Measurements from ENCODE around the gene ANKRD6. TPM values are rescaled to one million over a fixed set of nuclear protein-coding genes. Genes with fewer than 3 reads are reported as not detected.

The ANKRD6 gene
- total RNA-seq, 1 experiment from 2014 or later = 5.6 TPM

DNA sequence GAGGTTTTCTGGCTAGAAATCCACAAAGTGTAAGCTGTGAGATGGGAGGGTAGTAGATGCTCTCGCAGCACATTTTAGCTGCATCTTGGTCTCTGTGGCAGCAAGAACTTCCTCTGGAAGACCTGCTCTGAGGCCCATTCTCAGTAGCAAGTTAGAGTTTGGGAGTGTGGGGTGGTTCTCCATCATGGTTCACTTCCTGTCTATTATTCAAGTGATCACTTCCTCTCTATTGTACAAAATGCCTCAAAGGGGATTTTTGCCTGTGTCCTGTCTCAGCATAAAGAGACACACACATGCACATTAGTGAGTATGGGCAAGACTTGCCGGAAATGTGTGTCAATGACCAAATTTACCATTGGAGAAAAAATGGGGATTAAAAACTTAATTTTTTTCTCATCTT, 163.1 kb downstream of the ANKRD6 start:
- Histone ChIP-seq H2BK20ac (ENCODE audit: low read depth, low read length, poor library complexity, severe bottlenecking) (no peak overlapping the region), H2BK12ac (ENCODE audit: insufficient read length, low read depth, low read length) (no peak overlapping the region), H2AK5ac (ENCODE audit: insufficient read length, low read length) (no peak overlapping the region), H3K4me2 (ENCODE audit: insufficient read depth, insufficient read length, low read length) (no peak overlapping the region), H3K9ac (ENCODE audit: extremely low read depth, insufficient read length, low read length) (no peak overlapping the region), H4K8ac (replicated peaks; ENCODE audit: insufficient read length, low read depth, low read length) (no peak overlapping the region), H3K23me2 (ENCODE audit: insufficient read length, low read depth, low read length, poor library complexity, severe bottlenecking) (no peaks in the 10 kb centered on the region), H3K79me1 (ENCODE audit: insufficient read depth, low read depth, low read length, poor library complexity, severe bottlenecking) (no peaks in the 10 kb centered on the region), H2BK5ac (ENCODE audit: insufficient read length, low read length) (no peak overlapping the region), H4K20me1 (ENCODE audit: control insufficient read depth, insufficient read depth, insufficient read length) (no peaks in the 10 kb centered on the region), H3K18ac (ENCODE audit: insufficient read length, low read depth, low read length) (no peak overlapping the region), H3K27me3 (ENCODE audit: insufficient read depth, low read length) (no peaks in the 10 kb centered on the region), H3T11ph (ENCODE audit: low read length) (no peak overlapping the region), H2BK15ac (ENCODE audit: low read depth, low read length) (no peak overlapping the region), H3K4me1 (ENCODE audit: insufficient read depth, low read length) (no peaks in the 10 kb centered on the region), H2BK120ac (ENCODE audit: low read depth, low read length, poor library complexity, severe bottlenecking) (no peak overlapping the region), H4K5ac (ENCODE audit: insufficient read length, low read depth, low read length) (no peak overlapping the region), H3K14ac (ENCODE audit: insufficient read depth, low read length) (no peak overlapping the region), H3K56ac (ENCODE audit: insufficient read length, low read depth, low read length) (no peak overlapping the region), H3K27ac (ENCODE audit: insufficient read length, low read depth, low read length) (no peak overlapping the region), H4K91ac (ENCODE audit: insufficient read length, low read depth, low read length) (no peak overlapping the region), H3K4ac (ENCODE audit: low read depth, low read length) (no peak overlapping the region), H3K9me3 (ENCODE audit: control insufficient read depth, low read depth, low read length) (no peaks in the 10 kb centered on the region), H3K23ac (ENCODE audit: insufficient read length, low read depth, low read length) (no peak overlapping the region), H2AFZ (ENCODE audit: low read length) (no peak overlapping the region), H3K79me2 (ENCODE audit: insufficient read depth, low read length) (no peaks in the 10 kb centered on the region)
- no peaks in the 10 kb centered on the region for H3K9me3 Mint-ChIP-seq
- no peaks in the 10 kb centered on the region for H3K36me3 Mint-ChIP-seq (ENCODE audit: insufficient read depth in 1 of 3, low read depth in 3 of 3)
- DNase-seq = no peak
- H3K4me1 Mint-ChIP-seq = 0 out of 4 replicates have a peak, but pooled peaks cover 0 to 4% of the 10 kb centered on the region in 2 experiments
- TF ChIP-seq, protein P1, sequence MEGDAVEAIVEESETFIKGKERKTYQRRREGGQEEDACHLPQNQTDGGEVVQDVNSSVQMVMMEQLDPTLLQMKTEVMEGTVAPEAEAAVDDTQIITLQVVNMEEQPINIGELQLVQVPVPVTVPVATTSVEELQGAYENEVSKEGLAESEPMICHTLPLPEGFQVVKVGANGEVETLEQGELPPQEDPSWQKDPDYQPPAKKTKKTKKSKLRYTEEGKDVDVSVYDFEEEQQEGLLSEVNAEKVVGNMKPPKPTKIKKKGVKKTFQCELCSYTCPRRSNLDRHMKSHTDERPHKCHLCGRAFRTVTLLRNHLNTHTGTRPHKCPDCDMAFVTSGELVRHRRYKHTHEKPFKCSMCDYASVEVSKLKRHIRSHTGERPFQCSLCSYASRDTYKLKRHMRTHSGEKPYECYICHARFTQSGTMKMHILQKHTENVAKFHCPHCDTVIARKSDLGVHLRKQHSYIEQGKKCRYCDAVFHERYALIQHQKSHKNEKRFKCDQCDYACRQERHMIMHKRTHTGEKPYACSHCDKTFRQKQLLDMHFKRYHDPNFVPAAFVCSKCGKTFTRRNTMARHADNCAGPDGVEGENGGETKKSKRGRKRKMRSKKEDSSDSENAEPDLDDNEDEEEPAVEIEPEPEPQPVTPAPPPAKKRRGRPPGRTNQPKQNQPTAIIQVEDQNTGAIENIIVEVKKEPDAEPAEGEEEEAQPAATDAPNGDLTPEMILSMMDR (conservative IDR thresholded peaks at IDR 0.05) = no peak
- H3K27ac Mint-ChIP-seq = no peak overlapping the region
- H3K4me3 Mint-ChIP-seq = no peak overlapping the region
- no peaks in the 10 kb centered on the region for H3K27me3 Mint-ChIP-seq (ENCODE audit: low read depth)
- WGBS (ENCODE audit: extremely low coverage, insufficient read length, low lambda C conversion rate) = no CpG with 5 or more reads among the region's 2 CpGs
